HepG2 (cell line): Measurements from ENCODE around the gene BRD3. TPM values are rescaled to one million over a fixed set of nuclear protein-coding genes. Genes with fewer than 3 reads are reported as not detected.
A peak's percentile ranks its signal among the peaks of the same experiment; 100 is the strongest.

Experiments used
- ATAC-seq: fragments of 200-7000 bp; cut with Tn5 transposase; 3 replicates; pipeline ENCODE4 v1.9.1; 2020; ENCODE audit warnings: mild to moderate bottlenecking, moderate library complexity
- BruUV-seq: library from RNA; stranded (reverse); fragments of 400-500 nt; replicated peaks from 2 replicates; lab custom pipeline; 2021; lab: Mats Ljungman, UMichigan
- CTCF ChIA-PET: fragments of 300-600 bp; formaldehyde crosslinking; extraction: SDS; loops from one replicate; lab custom pipeline; 2021; ENCODE audit warnings: low total read pairs, inconsistent platforms, low intra/inter-chr PET ratio; lab: Yijun Ruan, JAX
- POLR2A ChIA-PET: fragments of 350-600 bp; sonication (Branson Sonifier 250); formaldehyde crosslinking; loops from one replicate; lab custom pipeline; 2020; ENCODE audit warnings: antibody characterized with exemption, inconsistent platforms; lab: Yijun Ruan, JAX
- DNase-seq: peaks from one replicate; pipeline ENCODE4 v3.0.0-alpha.2; 2015; ENCODE audit warnings: low spot score
- FAIRE-seq: peaks from 3 replicates; lab custom pipeline; 2011; peaks lifted over from hg19 to GRCh38; lab: Jason Lieb, UNC
- H2AFZ ChIP-seq: one replicate; pipeline ENCODE4 v1.6.1; 2011; ENCODE audit warnings: low read length, inconsistent platforms
- H3K27ac ChIP-seq: fragments of 300-600 bp; 3 replicates; pipeline ENCODE4 v1.8.0; 2011; ENCODE audit warnings: mixed run types, mild to moderate bottlenecking, mixed read lengths, low read length, inconsistent platforms; ENCODE audit not compliant: insufficient read depth; ENCODE audit errors: extremely low read length
- H3K27me3 ChIP-seq, 2 experiments: fragments of 200-600 bp in 1 of 2; 2 replicates in 1 of 2; 3 replicates in 1 of 2; pipeline versions ENCODE4 v1.6.0 to v1.8.0; 2011; ENCODE audit warnings: low read length in 2 of 2, mild to moderate bottlenecking in 2 of 2, moderate library complexity in 2 of 2, inconsistent platforms in 1 of 2; ENCODE audit not compliant: insufficient read depth in 2 of 2, control insufficient read depth in 1 of 2
- H3K36me3 ChIP-seq, 2 experiments: fragments of 200-600 bp in 1 of 2; replicated peaks in 1 of 2; 2 replicates in 1 of 2; 3 replicates in 1 of 2; pipeline versions ENCODE4 v1.5.1 to v1.8.0; 2011; ENCODE audit warnings: low read length in 2 of 2, inconsistent platforms in 1 of 2; ENCODE audit not compliant: insufficient read depth in 2 of 2, control insufficient read depth in 1 of 2
- H3K4me1 ChIP-seq: 2 replicates; pipeline ENCODE4 v1.5.1; 2012; ENCODE audit warnings: low read length, inconsistent platforms; ENCODE audit not compliant: insufficient read depth
- H3K4me2 ChIP-seq: 2 replicates; pipeline ENCODE4 v1.6.0; 2011; ENCODE audit warnings: low read depth, low read length, inconsistent platforms
- H3K4me3 ChIP-seq, 3 experiments: fragments of 200-600 bp in 1 of 3; sonication (generic), shearing (Covaris generic) in 1 of 3; replicated peaks in 1 of 3; 2 replicates each; pipeline ENCODE4 v1.5.1; 2011 to 2016; ENCODE audit warnings: low read length in 3 of 3, inconsistent platforms in 2 of 3, low read depth in 2 of 3, mild to moderate bottlenecking in 2 of 3, control low read depth in 1 of 3, mixed read lengths in 1 of 3; ENCODE audit not compliant: insufficient read depth in 1 of 3
- H3K79me2 ChIP-seq: one replicate; pipeline ENCODE4 v1.6.1; 2011; ENCODE audit warnings: low read length, inconsistent platforms; ENCODE audit not compliant: insufficient read depth
- H3K9ac ChIP-seq: 2 replicates; pipeline ENCODE4 v1.6.0; 2011; ENCODE audit warnings: mild to moderate bottlenecking, low read depth, low read length, inconsistent platforms; ENCODE audit not compliant: insufficient read depth
- H3K9me3 ChIP-seq: 2 replicates; pipeline ENCODE4 v1.5.1; 2012; ENCODE audit warnings: mild to moderate bottlenecking, low read length
- H4K20me1 ChIP-seq: 2 replicates; pipeline ENCODE4 v1.6.0; 2011; ENCODE audit warnings: inconsistent platforms, mild to moderate bottlenecking, low read length, moderate library complexity; ENCODE audit not compliant: insufficient read depth
- ATF1 ChIP-seq: IDR thresholded peaks from 2 replicates; pipeline ENCODE4 v1.6.1; 2016; ENCODE audit warnings: mild to moderate bottlenecking, control low read depth
- DNMT1 ChIP-seq: sonication (generic); formaldehyde crosslinking; IDR thresholded peaks from 2 replicates; pipeline ENCODE4 v1.5.1; 2020; ENCODE audit warnings: mild to moderate bottlenecking, missing genetic modification reagents
- MEIS1 ChIP-seq: sonication (generic); formaldehyde crosslinking; IDR thresholded peaks from 2 replicates; pipeline ENCODE4 v1.9.0; 2021; ENCODE audit warnings: mild to moderate bottlenecking, missing genetic modification reagents, moderate library complexity, borderline replicate concordance
- NFIC ChIP-seq: IDR thresholded peaks from 2 replicates; pipeline ENCODE4 v1.6.1; 2012; ENCODE audit warnings: mild to moderate bottlenecking, low read length, inconsistent platforms
- ZNF614 ChIP-seq: IDR thresholded peaks from 2 replicates; pipeline ENCODE4 v1.6.1; 2018; ENCODE audit warnings: missing biosample characterization, missing genetic modification reagents, inconsistent platforms, borderline replicate concordance
- ZNF775 ChIP-seq: sonication (generic); formaldehyde crosslinking; IDR thresholded peaks from 2 replicates; pipeline ENCODE4 v1.4.0; 2020; ENCODE audit warnings: missing genetic modification reagents, mild to moderate bottlenecking, moderate library complexity, borderline replicate concordance
- ZNF777 ChIP-seq: sonication (generic); formaldehyde crosslinking; IDR thresholded peaks from 2 replicates; pipeline ENCODE4 v1.4.0; 2020; ENCODE audit warnings: missing genetic modification reagents
- WGBS: methylation state at CpG from one replicate; pipeline ENCODE4 v1.1.6; 2017; ENCODE audit warnings: low lambda C conversion rate; 5-methylcytosine and 5-hydroxymethylcytosine counted together
- in situ Hi-C: cut with HindIII; loops from 2 replicates; pipeline ENCODE4 v1.10.0; 2017; ENCODE audit warnings: low pct_unique_long_range_greater_than_20kb; ENCODE audit not compliant: extremely low pct_ligation_motif_present
- intact Hi-C: fragments of 100-400 bp; cut with micrococcal nuclease; formaldehyde crosslinking; loops from one replicate; pipeline ENCODE4 v1.10.0; 2022; ENCODE audit not compliant: unreplicated experiment
- polyA plus RNA-seq, 8 experiments: library from polyadenylated mRNA; depleted of rRNA in 3 of 8; stranded (reverse) in 7 of 8; unstranded in 1 of 8; fragments of >200 nt; fragmentation: Illumina TruSeq in 4 of 8; extraction: Trizol in 4 of 8; gene quantifications; 2 replicates each; pipeline versions ENCODE4 v1.2.1 to v1.2.3, GENCODE V29; 2011 to 2016; ENCODE audit warnings: low read depth in 4 of 8, missing spikeins in 1 of 8, mixed read lengths in 1 of 8; ENCODE audit not compliant: insufficient read depth in 1 of 8
- total RNA-seq, 5 experiments: library from RNA; depleted of rRNA; stranded (reverse); fragments of >200 nt; fragmentation: Illumina TruSeq; extraction: Trizol; gene quantifications; 2 replicates each; pipeline ENCODE4 v1.2.3, GENCODE V29; 2016; ENCODE audit warnings: low read depth in 1 of 5
- TF ChIP-seq, protein P1 (sequence below): sonication (generic); formaldehyde crosslinking; IDR thresholded peaks from 2 replicates; pipeline ENCODE4 v1.5.1; 2020; ENCODE audit warnings: missing genetic modification reagents, mild to moderate bottlenecking, borderline replicate concordance

BRD3 gene
- total and polyA plus RNA-seq, 2 of the 13 experiments (the other 11 are each of a cell fraction or from before 2014, with no cell fraction given) = 5.9 to 12.9 TPM

DNA sequence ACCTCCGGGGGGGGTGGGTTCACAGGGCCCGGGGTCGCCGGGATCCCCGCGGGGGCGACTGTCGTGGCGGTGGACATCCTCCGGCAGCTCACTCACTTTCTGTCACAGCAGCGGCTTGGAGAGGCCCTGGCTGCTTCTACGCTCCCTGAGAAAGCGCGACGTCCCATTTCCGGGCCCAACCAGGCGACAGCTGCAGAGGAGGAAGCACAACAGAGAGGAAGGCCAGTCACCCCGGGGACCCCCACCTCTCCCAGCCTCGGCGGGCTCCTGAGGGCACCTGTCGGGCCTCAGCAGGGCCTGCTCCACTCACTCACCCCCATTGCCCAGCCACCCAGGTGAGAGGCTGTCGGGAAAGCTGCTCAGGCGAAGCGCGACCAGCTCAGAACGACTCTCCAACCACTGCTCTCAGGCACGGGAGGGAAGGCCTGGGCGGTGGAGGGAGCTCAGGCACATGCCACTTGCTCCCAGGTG is 14.4 kb downstream of the BRD3 start:
- Histone ChIP-seq H3K27ac (no peak overlapping the region), H3K79me2 (peaks cover 47% of the 10 kb centered on the region), H2AFZ (no peak overlapping the region), H3K27me3 (no peaks in the 10 kb centered on the region), H3K4me2 (no peak overlapping the region), H3K4me3 (no peak overlapping the region), H3K9me3 (no peaks in the 10 kb centered on the region), H3K36me3 (peaks cover 29 to 51% of the 10 kb centered on the region in 2 experiments), H3K9ac (no peak overlapping the region), H4K20me1 (no peaks in the 10 kb centered on the region), H3K4me1 (peaks cover 31% of the 10 kb centered on the region)
- intact Hi-C loops (no loop called here), in situ Hi-C loops (no loop called here)
- no peak for ATAC-seq
- 0 out of 2 replicates have a peak, but pooled peaks have one; percentile 19 for TF ChIP-seq DNMT1 (CRISPR knock-in tag)
- no peak for TF ChIP-seq ATF1 (CRISPR knock-in tag)
- no TSS peak for BruUV-seq
- no peak for DNase-seq
- 94% methylated on average over 11 of the region's 28 CpGs for WGBS
- FAIRE-seq = no peak
- CTCF ChIA-PET = no interaction called here
- POLR2A ChIA-PET = no interaction called here

DNA sequence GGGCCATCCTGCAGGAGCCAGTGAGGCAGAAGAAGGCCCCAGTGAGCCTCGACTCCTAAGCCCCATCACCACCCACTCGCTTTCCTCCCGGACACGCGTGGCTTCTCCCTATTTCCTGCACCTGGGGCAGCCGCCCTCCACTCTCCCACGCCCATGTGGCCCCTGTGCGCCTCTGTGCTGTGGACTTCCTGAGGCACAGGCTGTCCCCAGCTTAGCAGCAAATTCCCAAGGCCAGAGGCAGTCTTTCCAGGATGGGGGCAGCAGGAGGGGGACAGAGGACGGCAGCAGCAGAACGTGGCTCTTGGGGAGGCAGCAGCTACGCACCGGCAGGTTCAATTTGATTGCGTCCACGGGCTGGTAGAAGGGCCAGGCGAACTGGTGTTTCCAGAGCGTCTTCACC is 14.9 kb downstream of the BRD3 start:
- CTCF ChIA-PET = no interaction called here
- DNase-seq = no peak
- TF ChIP-seq NFIC (no peak), ZNF777 (no peak), MEIS1 (CRISPR knock-in tag) (no peak), ZNF614 (CRISPR knock-in tag) (no peak), ZNF775 (CRISPR knock-in tag) (no peak)
- TF ChIP-seq, protein P1, sequence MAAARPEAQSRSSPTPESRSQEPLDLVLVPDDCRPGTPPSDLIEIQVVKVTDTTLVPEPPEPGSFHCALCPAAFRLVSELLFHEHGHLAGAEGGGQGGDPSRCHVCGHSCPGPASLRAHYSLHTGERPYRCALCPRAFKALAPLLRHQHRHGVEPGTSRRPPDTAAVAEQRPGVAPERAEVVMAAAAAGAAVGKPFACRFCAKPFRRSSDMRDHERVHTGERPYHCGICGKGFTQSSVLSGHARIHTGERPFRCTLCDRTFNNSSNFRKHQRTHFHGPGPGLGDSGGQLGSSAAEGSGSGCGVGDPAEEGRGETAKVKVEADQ (CRISPR knock-in tag) = no peak
- no TSS peak for BruUV-seq
- intact Hi-C loops = no loop called here
- no peaks in the 10 kb centered on the region for H4K20me1 ChIP-seq
- no peak overlapping the region for H3K4me3 ChIP-seq
- no peak for FAIRE-seq
- H3K27me3 ChIP-seq = no peaks in the 10 kb centered on the region
- H3K4me1 ChIP-seq = peaks cover 26% of the 10 kb centered on the region
- H3K4me2 ChIP-seq = no peak overlapping the region
- in situ Hi-C loops = no loop called here
- H3K9ac ChIP-seq = no peak overlapping the region
- no peak overlapping the region for H3K27ac ChIP-seq
- POLR2A ChIA-PET = no interaction called here
- ATAC-seq = no peak
- H3K36me3 ChIP-seq = peaks cover 32 to 56% of the 10 kb centered on the region in 2 experiments
- no peaks in the 10 kb centered on the region for H3K9me3 ChIP-seq
- H2AFZ ChIP-seq = no peak overlapping the region
- peaks cover 42% of the 10 kb centered on the region for H3K79me2 ChIP-seq
- 97% methylated on average over 9 of the region's 16 CpGs for WGBS
